HCT116 (cell line): ENCODE results near the gene CXorf65. TPM values are rescaled to one million over a fixed set of nuclear protein-coding genes. Genes with fewer than 3 reads are reported as not detected.

ENCODE experiments used
- ATAC-seq: fragments of 200-7000 bp; cut with Tn5 transposase; 2 replicates; pipeline ENCODE4 v1.9.1; 2020; ENCODE audit warnings: mild to moderate bottlenecking, moderate library complexity
- BruUV-seq: library from RNA; stranded (reverse); fragments of 400-500 nt; replicated peaks from 2 replicates; lab custom pipeline; 2021; lab: Mats Ljungman, UMichigan
- CTCF ChIA-PET: fragments of 300-600 bp; sonication (Branson Sonifier 250); formaldehyde crosslinking; loops from one replicate; lab custom pipeline; 2021; ENCODE audit warnings: antibody characterized with exemption; lab: Charles Lee
- POLR2A ChIA-PET: fragments of 300-600, 350-600 bp; sonication (Branson Sonifier 250); formaldehyde crosslinking; loops from one replicate; lab custom pipeline; 2021; ENCODE audit warnings: antibody characterized with exemption; lab: Charles Lee
- RAD21 ChIA-PET, 2 experiments: fragments of 300-600 bp; sonication (Branson Sonifier 250); formaldehyde crosslinking; loops; one replicate each; lab custom pipeline; 2023; ENCODE audit warnings: low total read pairs in 2 of 2; ENCODE audit not compliant: uncharacterized antibody in 2 of 2, unreplicated experiment in 2 of 2, low non-redundant PET in 1 of 2; lab: Charles Lee
- DNase-seq: peaks from one replicate; pipeline ENCODE4 v3.0.0-alpha.2; 2010; ENCODE audit warnings: low read depth, low spot score
- H2AFZ ChIP-seq: fragments of 200-600 bp; shearing (Covaris generic), sonication (generic); 2 replicates; pipeline ENCODE4 v1.6.1; 2017; ENCODE audit warnings: low read depth, mixed run types, mixed read lengths, antibody characterized with exemption, low read length; ENCODE audit not compliant: poor library complexity, severe bottlenecking
- H3K27ac ChIP-seq: 2 replicates; pipeline ENCODE4 v1.5.1; 2012; ENCODE audit warnings: low read depth, low read length
- H3K27me3 ChIP-seq: fragments of 200-600 bp; sonication (generic); 2 replicates; pipeline ENCODE4 v1.6.1; 2016; ENCODE audit warnings: mixed run types, low read length, mixed read lengths; ENCODE audit not compliant: insufficient read depth
- H3K36me3 ChIP-seq, 2 experiments: fragments of 200-500 bp in 1 of 2; fragments of 200-600 bp in 1 of 2; sonication (Bioruptor generic) in 1 of 2; sonication (generic) in 1 of 2; 2 replicates each; pipeline versions ENCODE4 v1.5.1 to v1.6.1; 2014 to 2016; ENCODE audit warnings: low read length in 2 of 2, inconsistent platforms in 1 of 2, mixed read lengths in 1 of 2, mixed run types in 1 of 2; ENCODE audit not compliant: insufficient read depth in 2 of 2, control insufficient read depth in 1 of 2
- H3K4me1 ChIP-seq, 2 experiments: fragments of 200-600 bp in 1 of 2; sonication (generic) in 1 of 2; 2 replicates each; pipeline versions ENCODE4 v1.5.1 to v1.6.1; 2012 to 2017; ENCODE audit warnings: low read length in 2 of 2, inconsistent platforms in 1 of 2, mild to moderate bottlenecking in 1 of 2, mixed read lengths in 1 of 2, mixed run types in 1 of 2, moderate library complexity in 1 of 2; ENCODE audit not compliant: insufficient read depth in 2 of 2, control insufficient read depth in 1 of 2
- H3K4me2 ChIP-seq: fragments of 200-600 bp; sonication (generic); 2 replicates; pipeline ENCODE4 v1.6.1; 2017; ENCODE audit warnings: mixed run types, low read length, mixed read lengths
- H3K4me3 ChIP-seq, 2 experiments: fragments of 200-600 bp in 1 of 2; sonication (generic) in 1 of 2; replicated peaks in 1 of 2; 2 replicates each; pipeline ENCODE4 v1.5.1; 2011 to 2016; ENCODE audit warnings: low read length in 2 of 2, control low read depth in 1 of 2, low read depth in 1 of 2, mild to moderate bottlenecking in 1 of 2, mixed read lengths in 1 of 2, mixed run types in 1 of 2
- H3K79me2 ChIP-seq: fragments of 200-600 bp; sonication (generic); 2 replicates; pipeline ENCODE4 v1.6.1; 2017; ENCODE audit warnings: mild to moderate bottlenecking, mixed run types, low read length, moderate library complexity, mixed read lengths; ENCODE audit not compliant: insufficient read depth
- H3K9ac ChIP-seq: fragments of 200-600 bp; sonication (generic); 2 replicates; pipeline ENCODE4 v1.6.1; 2016; ENCODE audit warnings: low read length, mixed read lengths
- H3K9me2 ChIP-seq: fragments of 200-600 bp; sonication (generic), shearing (Covaris generic); 2 replicates; pipeline ENCODE4 v1.6.1; 2017; ENCODE audit warnings: mixed run types, mild to moderate bottlenecking, moderate library complexity; ENCODE audit not compliant: insufficient read depth
- H3K9me3 ChIP-seq, 2 experiments: fragments of 200-500 bp in 1 of 2; fragments of 200-600 bp in 1 of 2; sonication (Bioruptor generic) in 1 of 2; sonication (generic) in 1 of 2; 2 replicates each; pipeline ENCODE4 v1.6.1; 2014 to 2017; ENCODE audit warnings: low read length in 2 of 2, mixed read lengths in 2 of 2, inconsistent platforms in 1 of 2, low read depth in 1 of 2, mild to moderate bottlenecking in 1 of 2, mixed run types in 1 of 2, moderate library complexity in 1 of 2; ENCODE audit not compliant: control insufficient read depth in 1 of 2, insufficient read depth in 1 of 2
- H4K20me1 ChIP-seq: fragments of 200-600 bp; sonication (generic), shearing (Covaris generic); 2 replicates; pipeline ENCODE4 v1.6.1; 2017; ENCODE audit warnings: mixed run types, mild to moderate bottlenecking, moderate library complexity; ENCODE audit not compliant: insufficient read depth
- CBX3 ChIP-seq: IDR thresholded peaks from 2 replicates; pipeline ENCODE4 v1.6.1; 2012; ENCODE audit warnings: low read depth
- CEBPB ChIP-seq: IDR thresholded peaks from 2 replicates; pipeline ENCODE4 v1.6.1; 2012; ENCODE audit warnings: low read depth
- EGR1 ChIP-seq: IDR thresholded peaks from 2 replicates; pipeline ENCODE4 v1.6.1; 2012; ENCODE audit warnings: low read depth
- ELF1 ChIP-seq: IDR thresholded peaks from 2 replicates; pipeline ENCODE4 v1.6.1; 2012; ENCODE audit warnings: low read depth, borderline replicate concordance
- EZH2 ChIP-seq: fragments of 200-600 bp; sonication (generic); IDR thresholded peaks from 2 replicates; pipeline ENCODE4 v1.6.1; 2017; ENCODE audit warnings: antibody characterized with exemption, mixed run types
- EZH2phosphoT487 ChIP-seq: fragments of 200-600 bp; IDR thresholded peaks from 2 replicates; pipeline ENCODE4 v1.6.1; 2018; ENCODE audit warnings: antibody characterized with exemption, borderline replicate concordance
- FOSL1 ChIP-seq: IDR thresholded peaks from 2 replicates; pipeline ENCODE4 v1.6.1; 2012; ENCODE audit warnings: low read depth
- MAX ChIP-seq: IDR thresholded peaks from 2 replicates; pipeline ENCODE4 v1.6.1; 2012
- POLR2A ChIP-seq: IDR thresholded peaks from 2 replicates; pipeline ENCODE4 v1.7.0; 2011; ENCODE audit warnings: borderline replicate concordance; ENCODE audit not compliant: insufficient read depth, insufficient read length; ENCODE audit errors: extremely low read depth
- POLR2AphosphoS5 ChIP-seq: IDR thresholded peaks from 2 replicates; pipeline ENCODE4 v1.6.1; 2011; ENCODE audit warnings: mild to moderate bottlenecking, low read depth, low read length, moderate library complexity
- RAD21 ChIP-seq: IDR thresholded peaks from 2 replicates; pipeline ENCODE4 v1.6.1; 2012; ENCODE audit warnings: low read depth, mild to moderate bottlenecking
- SIN3A ChIP-seq: IDR thresholded peaks from 2 replicates; pipeline ENCODE4 v1.6.1; 2012; ENCODE audit warnings: low read depth
- SP1 ChIP-seq: IDR thresholded peaks from 2 replicates; pipeline ENCODE4 v1.6.1; 2012; ENCODE audit warnings: low read depth
- SRF ChIP-seq: IDR thresholded peaks from 2 replicates; pipeline ENCODE4 v1.6.1; 2012; ENCODE audit warnings: low read depth
- TCF7L2 ChIP-seq: IDR thresholded peaks from 2 replicates; pipeline ENCODE4 v1.7.0; 2011; ENCODE audit warnings: borderline replicate concordance, inconsistent platforms; ENCODE audit not compliant: insufficient read depth, insufficient read length; ENCODE audit errors: extremely low read depth
- YY1 ChIP-seq: IDR thresholded peaks from 2 replicates; pipeline ENCODE4 v1.6.1; 2011; ENCODE audit warnings: low read length, low read depth, moderate library complexity, mild to moderate bottlenecking; ENCODE audit not compliant: insufficient replicate concordance; ENCODE audit errors: extremely low read depth
- ZFX ChIP-seq: fragments of 450-650 bp; IDR thresholded peaks from 2 replicates; pipeline ENCODE4 v1.6.1; 2017
- ZNF274 ChIP-seq: fragments of 200-500 bp; sonication (Bioruptor generic); IDR thresholded peaks from 2 replicates; pipeline ENCODE4 v1.6.1; 2014; ENCODE audit warnings: mild to moderate bottlenecking, low read depth, low read length, inconsistent platforms
- intact Hi-C: fragments of 100-400 bp; cut with micrococcal nuclease; formaldehyde crosslinking; loops from 2 replicates; pipeline ENCODE4 v1.10.0; 2022
- total RNA-seq: library from RNA; stranded (reverse); gene quantifications from one replicate; pipeline ENCODE4 v1.2.1, GENCODE V29; 2021; ENCODE audit not compliant: unreplicated experiment
- TF ChIP-seq, protein P1 (sequence below): IDR thresholded peaks from 2 replicates; pipeline ENCODE4 v1.6.1; 2012

Gene CXorf65
- total RNA-seq, 1 experiment from 2014 or later: not detected

- BruUV-seq: no TSS peak
- RAD21 ChIA-PET: no interaction called here
- no peak for TF ChIP-seq POLR2A
- no peak for TF ChIP-seq EGR1
- no peak for TF ChIP-seq FOSL1
- TF ChIP-seq ZFX: no peak
- TF ChIP-seq CEBPB: no peak
- TF ChIP-seq POLR2AphosphoS5: no peak
- TF ChIP-seq YY1: no peak
- TF ChIP-seq EZH2phosphoT487: no peak
- TF ChIP-seq SRF: no peak
- no peak for TF ChIP-seq ELF1
Measured at GRCh38 chrX:71091263-71091662, 15.3 kb downstream of the CXorf65 start.

DNA sequence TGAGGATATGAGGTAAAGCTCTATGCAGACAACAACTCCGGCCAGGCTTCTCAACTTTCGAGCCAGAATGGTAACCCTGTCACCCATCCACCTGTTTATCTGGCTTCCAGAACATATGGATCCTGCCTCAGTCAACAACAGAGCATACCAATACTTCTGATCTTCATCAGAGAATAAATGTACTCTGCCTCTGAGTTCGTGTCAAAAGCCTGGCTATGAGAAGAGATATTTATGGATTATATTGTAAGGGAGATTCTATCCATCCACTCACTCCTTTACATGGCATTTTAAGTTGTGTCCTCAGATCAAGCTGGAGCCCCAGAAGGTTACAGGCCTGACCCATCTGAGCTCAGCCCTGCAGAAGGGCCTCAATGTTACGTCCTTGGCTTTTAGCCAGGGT, 20.6 kb downstream of the CXorf65 start:
- no peak for ATAC-seq
- no peak for TF ChIP-seq EGR1
- no peak for TF ChIP-seq CEBPB
- no peak for TF ChIP-seq POLR2A
- no peak for TF ChIP-seq EZH2
- no peak for TF ChIP-seq EZH2phosphoT487
- TF ChIP-seq CBX3: no peak
- TF ChIP-seq RAD21: no peak
- no peak for TF ChIP-seq MAX
- TF ChIP-seq ZFX: no peak
- TF ChIP-seq ZNF274: no peak
- TF ChIP-seq FOSL1: no peak
- no peak for TF ChIP-seq TCF7L2
- TF ChIP-seq, protein P1, sequence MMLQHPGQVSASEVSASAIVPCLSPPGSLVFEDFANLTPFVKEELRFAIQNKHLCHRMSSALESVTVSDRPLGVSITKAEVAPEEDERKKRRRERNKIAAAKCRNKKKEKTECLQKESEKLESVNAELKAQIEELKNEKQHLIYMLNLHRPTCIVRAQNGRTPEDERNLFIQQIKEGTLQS: no peak
- TF ChIP-seq SP1: no peak
- TF ChIP-seq SIN3A: no peak
- TF ChIP-seq, all 23 proteins: peak for 0
- no peaks in the 10 kb centered on the region for H3K36me3 ChIP-seq
- H3K79me2 ChIP-seq: no peaks in the 10 kb centered on the region
- BruUV-seq: no TSS peak
- no peak overlapping the region for H3K9ac ChIP-seq
- ChIA-PET RAD21 (no interaction called here), POLR2A (no interaction called here), CTCF (no interaction called here)
- no peaks in the 10 kb centered on the region for H3K9me3 ChIP-seq
- no peaks in the 10 kb centered on the region for H3K4me1 ChIP-seq
- no peak for DNase-seq
- no peak overlapping the region for H3K4me3 ChIP-seq
- no peaks in the 10 kb centered on the region for H3K9me2 ChIP-seq
- H4K20me1 ChIP-seq: no peaks in the 10 kb centered on the region
- intact Hi-C loops: no loop called here
- no peaks in the 10 kb centered on the region for H3K27me3 ChIP-seq
- no peak overlapping the region for H3K4me2 ChIP-seq
- H2AFZ ChIP-seq: no peak overlapping the region
- no peak overlapping the region for H3K27ac ChIP-seq

More at GRCh38 chrX:71091263-71091662, 15.3 kb downstream of the CXorf65 start:
- intact Hi-C loops: no loop called here
- Histone ChIP-seq H3K27ac (no peak overlapping the region), H3K9me2 (no peaks in the 10 kb centered on the region), H3K79me2 (no peaks in the 10 kb centered on the region), H3K36me3 (no peaks in the 10 kb centered on the region), H4K20me1 (no peaks in the 10 kb centered on the region), H2AFZ (no peak overlapping the region), H3K9me3 (no peaks in the 10 kb centered on the region), H3K4me1 (peaks cover 0 to 6% of the 10 kb centered on the region in 2 experiments; a peak in 2 of 4 replicates), H3K9ac (no peak overlapping the region), H3K4me2 (no peak overlapping the region), H3K4me3 (no peak overlapping the region), H3K27me3 (no peaks in the 10 kb centered on the region)
- ATAC-seq (no peak), DNase-seq (no peak)
- ChIA-PET POLR2A (no interaction called here), CTCF (no interaction called here)
